SU-DHL-6 (cell line): ENCODE data around the gene ALG2.
A peak's percentile ranks its signal among the peaks of the same experiment; 100 is the strongest.

Source experiments
- CTCF ChIP-seq: fragments of 200-600 bp; sonication (generic); IDR thresholded peaks from one replicate; pipeline ENCODE4 v1.5.1; 2017; ENCODE audit warnings: antibody characterized with exemption, mild to moderate bottlenecking, low read length, moderate library complexity; ENCODE audit not compliant: insufficient read depth, poor library complexity, severe bottlenecking
- EZH2phosphoT487 ChIP-seq: fragments of 200-600 bp; sonication (generic), shearing (Covaris generic); conservative IDR thresholded peaks from 2 replicates; pipeline ENCODE4 v1.6.1; 2018; ENCODE audit warnings: mild to moderate bottlenecking, antibody characterized with exemption, low read length, moderate library complexity, mixed read lengths

GRCh38 chr9:99266255-99267023 is 44.7 kb upstream of the ALG2 start:
- TF ChIP-seq CTCF: peak; percentile 92
- TF ChIP-seq EZH2phosphoT487: no peak
